ENCODE results near the gene GPI.

Gene GPI

GRCh38 chr19:34320277-34320676 is 44.7 kb upstream of the GPI start:
- H3K4me3 ChIP-seq (ENCODE audit: low read depth, low read length), result no peak overlapping the region
- no peak for DNase-seq (ENCODE audit: low read depth, low spot score)
- in situ Hi-C loops (cut with HindIII; ENCODE audit: low sequenced_read_pairs), result no loop called here
- TF ChIP-seq CTCF (IDR thresholded peaks at IDR 0.05; ENCODE audit: low read depth, low read length), result no peak

- no peak for TF ChIP-seq CTCF (IDR thresholded peaks at IDR 0.05; ENCODE audit: low read depth, low read length)
- in situ Hi-C loops (cut with HindIII; ENCODE audit: low sequenced_read_pairs), result no loop called here
- no peak overlapping the region for H3K4me3 ChIP-seq (ENCODE audit: low read depth, low read length)
- DNase-seq (ENCODE audit: low read depth, low spot score), result no peak
Measured at GRCh38 chr19:34321735-34322134, 43.3 kb upstream of the GPI start.

- DNase-seq (ENCODE audit: low read depth, low spot score), result no peak
- no peak overlapping the region for H3K4me3 ChIP-seq (ENCODE audit: low read depth, low read length)
- TF ChIP-seq CTCF (IDR thresholded peaks at IDR 0.05; ENCODE audit: low read depth, low read length), result no peak
- in situ Hi-C loops (cut with HindIII; ENCODE audit: low sequenced_read_pairs), result no loop called here
Measured at GRCh38 chr19:34323433-34324204, 41.4 kb upstream of the GPI start.

GRCh38 chr19:34324320-34324719 is 40.7 kb upstream of the GPI start:
- in situ Hi-C loops (cut with HindIII; ENCODE audit: low sequenced_read_pairs), result no loop called here
- DNase-seq (ENCODE audit: low read depth, low spot score), result no peak
- H3K4me3 ChIP-seq (ENCODE audit: low read depth, low read length), result no peak overlapping the region
- no peak for TF ChIP-seq CTCF (IDR thresholded peaks at IDR 0.05; ENCODE audit: low read depth, low read length)

GRCh38 chr19:34325181-34325580 is 39.8 kb upstream of the GPI start:
- in situ Hi-C loops (cut with HindIII; ENCODE audit: low sequenced_read_pairs), result no loop called here
- H3K4me3 ChIP-seq (ENCODE audit: low read depth, low read length), result no peak overlapping the region
- no peak for DNase-seq (ENCODE audit: low read depth, low spot score)
- TF ChIP-seq CTCF (IDR thresholded peaks at IDR 0.05; ENCODE audit: low read depth, low read length), result no peak

- H3K4me3 ChIP-seq (ENCODE audit: low read depth, low read length), result no peak overlapping the region
- no peak for TF ChIP-seq CTCF (IDR thresholded peaks at IDR 0.05; ENCODE audit: low read depth, low read length)
- DNase-seq (ENCODE audit: low read depth, low spot score), result no peak
- in situ Hi-C loops (cut with HindIII; ENCODE audit: low sequenced_read_pairs), result no loop called here
Measured at GRCh38 chr19:34325981-34326787, 38.8 kb upstream of the GPI start.

Data from astrocyte of the spinal cord (primary cell).